ENCODE results near the gene SFXN5.

SFXN5 gene

GRCh38 chr2:73023497-73023896 lies 48.0 kb downstream of the SFXN5 start:
- TF ChIP-seq CTCF (IDR thresholded peaks at IDR 0.05; ENCODE audit: poor library complexity, severe bottlenecking) = no peak
- Histone ChIP-seq H3K27me3 (ENCODE audit: insufficient read depth, poor library complexity, severe bottlenecking) (no peaks in the 10 kb centered on the region), H3K4me1 (ENCODE audit: insufficient read depth, poor library complexity, severe bottlenecking) (no peaks in the 10 kb centered on the region), H3K4me3 (ENCODE audit: severe bottlenecking) (no peak overlapping the region), H3K9me3 (ENCODE audit: severe bottlenecking) (no peaks in the 10 kb centered on the region), H3K27ac (ENCODE audit: poor library complexity, severe bottlenecking) (no peak overlapping the region), H3K36me3 (ENCODE audit: low read depth) (no peaks in the 10 kb centered on the region)
- ATAC-seq (ENCODE audit: low read depth) (no peak), DNase-seq (ENCODE audit: low spot score) (no peak)

- H3K9me3 ChIP-seq (ENCODE audit: severe bottlenecking) = no peaks in the 10 kb centered on the region
- ATAC-seq (ENCODE audit: low read depth) (no peak), DNase-seq (ENCODE audit: low spot score) (no peak)
- H3K4me3 ChIP-seq (ENCODE audit: severe bottlenecking) = no peak overlapping the region
- H3K27me3 ChIP-seq (ENCODE audit: insufficient read depth, poor library complexity, severe bottlenecking) = no peaks in the 10 kb centered on the region
- no peak for TF ChIP-seq CTCF (IDR thresholded peaks at IDR 0.05; ENCODE audit: poor library complexity, severe bottlenecking)
- H3K36me3 ChIP-seq (ENCODE audit: low read depth) = no peaks in the 10 kb centered on the region
- H3K4me1 ChIP-seq (ENCODE audit: insufficient read depth, poor library complexity, severe bottlenecking) = no peaks in the 10 kb centered on the region
- H3K27ac ChIP-seq (ENCODE audit: poor library complexity, severe bottlenecking) = no peak overlapping the region
These were observed 49.4 kb downstream of the SFXN5 start for GRCh38 chr2:73022024-73022568.

GRCh38 chr2:73021371-73022010 lies 50.0 kb downstream of the SFXN5 start:
- Histone ChIP-seq H3K4me1 (ENCODE audit: insufficient read depth, poor library complexity, severe bottlenecking) (no peaks in the 10 kb centered on the region), H3K27ac (ENCODE audit: poor library complexity, severe bottlenecking) (no peak overlapping the region), H3K9me3 (ENCODE audit: severe bottlenecking) (no peaks in the 10 kb centered on the region), H3K4me3 (ENCODE audit: severe bottlenecking) (no peak overlapping the region), H3K36me3 (ENCODE audit: low read depth) (no peaks in the 10 kb centered on the region), H3K27me3 (ENCODE audit: insufficient read depth, poor library complexity, severe bottlenecking) (no peaks in the 10 kb centered on the region)
- ATAC-seq (ENCODE audit: low read depth) (no peak), DNase-seq (ENCODE audit: low spot score) (no peak)
- no peak for TF ChIP-seq CTCF (IDR thresholded peaks at IDR 0.05; ENCODE audit: poor library complexity, severe bottlenecking)

GRCh38 chr2:73020657-73021370 lies 50.7 kb downstream of the SFXN5 start:
- ATAC-seq (ENCODE audit: low read depth) (no peak), DNase-seq (ENCODE audit: low spot score) (no peak)
- H3K27me3 ChIP-seq (ENCODE audit: insufficient read depth, poor library complexity, severe bottlenecking) = no peaks in the 10 kb centered on the region
- no peaks in the 10 kb centered on the region for H3K9me3 ChIP-seq (ENCODE audit: severe bottlenecking)
- no peaks in the 10 kb centered on the region for H3K36me3 ChIP-seq (ENCODE audit: low read depth)
- no peaks in the 10 kb centered on the region for H3K4me1 ChIP-seq (ENCODE audit: insufficient read depth, poor library complexity, severe bottlenecking)
- no peak overlapping the region for H3K4me3 ChIP-seq (ENCODE audit: severe bottlenecking)
- H3K27ac ChIP-seq (ENCODE audit: poor library complexity, severe bottlenecking) = no peak overlapping the region
- no peak for TF ChIP-seq CTCF (IDR thresholded peaks at IDR 0.05; ENCODE audit: poor library complexity, severe bottlenecking)

GRCh38 chr2:73020306-73020656 lies 51.2 kb downstream of the SFXN5 start:
- H3K9me3 ChIP-seq (ENCODE audit: severe bottlenecking) = no peaks in the 10 kb centered on the region
- DNase-seq (ENCODE audit: low spot score) = no peak
- TF ChIP-seq CTCF (IDR thresholded peaks at IDR 0.05; ENCODE audit: poor library complexity, severe bottlenecking) = no peak
- no peak for ATAC-seq (ENCODE audit: low read depth)
- no peaks in the 10 kb centered on the region for H3K27me3 ChIP-seq (ENCODE audit: insufficient read depth, poor library complexity, severe bottlenecking)
- H3K4me3 ChIP-seq (ENCODE audit: severe bottlenecking) = no peak overlapping the region
- no peak overlapping the region for H3K27ac ChIP-seq (ENCODE audit: poor library complexity, severe bottlenecking)
- no peaks in the 10 kb centered on the region for H3K36me3 ChIP-seq (ENCODE audit: low read depth)
- no peaks in the 10 kb centered on the region for H3K4me1 ChIP-seq (ENCODE audit: insufficient read depth, poor library complexity, severe bottlenecking)
